NB4 (cell line): ENCODE measurements around the gene CENPH.
"Not testable (repeated sequence)": the region's sequence is repeated elsewhere in the genome, so short reads cannot be mapped to it uniquely, and the experiment has no call there.

ENCODE experiments used
- DNase-seq: peaks from one replicate; pipeline ENCODE4 v3.0.0; 2010; ENCODE audit warnings: low read depth
- H3K4me3 ChIP-seq: one replicate; pipeline ENCODE4 v1.5.1; 2011; ENCODE audit warnings: mild to moderate bottlenecking, low read depth, low read length, moderate library complexity
- CTCF ChIP-seq: IDR thresholded peaks from one replicate; pipeline ENCODE4 v1.5.1; 2012; ENCODE audit warnings: low read depth, low read length
- MAX ChIP-seq: IDR thresholded peaks from 2 replicates; pipeline ENCODE4 v1.6.1; 2011; ENCODE audit warnings: low read depth, low read length
- MYC ChIP-seq: IDR thresholded peaks from 2 replicates; pipeline ENCODE4 v1.6.1; 2011; ENCODE audit warnings: low read depth, low read length
- POLR2A ChIP-seq: IDR thresholded peaks from 2 replicates; pipeline ENCODE4 v1.6.1; 2011; ENCODE audit warnings: mild to moderate bottlenecking; ENCODE audit not compliant: insufficient read length; ENCODE audit errors: extremely low read depth

Gene CENPH

GRCh38 chr5:69167493-69167855, 21.9 kb upstream of the CENPH start:
- DNase-seq, result peak; percentile 26
- no peak for TF ChIP-seq POLR2A
- no peak for TF ChIP-seq MYC
- no peak for TF ChIP-seq MAX
- H3K4me3 ChIP-seq, result peak overlapping the region; percentile 96

GRCh38 chr5:69167929-69168328, 21.5 kb upstream of the CENPH start:
- peak overlapping the region; percentile 96 for H3K4me3 ChIP-seq
- no peak for DNase-seq
- no peak for TF ChIP-seq CTCF
- no peak for TF ChIP-seq MYC
- no peak for TF ChIP-seq POLR2A
- no peak for TF ChIP-seq MAX

GRCh38 chr5:69170495-69170894, 18.9 kb upstream of the CENPH start:
- peak overlapping the region; percentile 28 for H3K4me3 ChIP-seq
- TF ChIP-seq CTCF, result no peak
- no peak for TF ChIP-seq POLR2A
- TF ChIP-seq MYC, result no peak
- TF ChIP-seq MAX, result no peak
- DNase-seq, result peak; percentile 28

GRCh38 chr5:69170969-69171368, 18.4 kb upstream of the CENPH start:
- TF ChIP-seq CTCF, result no peak
- no peak for TF ChIP-seq MAX
- no peak for TF ChIP-seq MYC
- no peak for TF ChIP-seq POLR2A
- no peak for DNase-seq
- H3K4me3 ChIP-seq, result peak overlapping the region; percentile 3

GRCh38 chr5:69181659-69182293, 7.6 kb upstream of the CENPH start:
- DNase-seq, H3K4me3 ChIP-seq: not testable (repeated sequence)

GRCh38 chr5:69184621-69185020, 4.8 kb upstream of the CENPH start:
- no peak for TF ChIP-seq MAX
- no peak for TF ChIP-seq MYC
- TF ChIP-seq POLR2A, result no peak
- no peak for TF ChIP-seq CTCF
- no peak overlapping the region for H3K4me3 ChIP-seq
- DNase-seq, result no peak

- no peak for DNase-seq
- no peak for TF ChIP-seq MAX
- no peak for TF ChIP-seq CTCF
- TF ChIP-seq MYC, result no peak
- TF ChIP-seq POLR2A, result no peak
- H3K4me3 ChIP-seq, result no peak overlapping the region
Observed at GRCh38 chr5:69187342-69187741, 2.0 kb upstream of the CENPH start.
